ENCODE results near the gene ARHGAP20. TPM values are rescaled to one million over a fixed set of nuclear protein-coding genes. Genes with fewer than 3 reads are reported as not detected.

Gene ARHGAP20
- total RNA-seq, 1 experiment from 2014 or later, result 0.04 TPM

GRCh38 chr11:110564676-110565356 is 147.4 kb downstream of the ARHGAP20 start:
- Histone ChIP-seq H2AK5ac (ENCODE audit: insufficient read length, low read length) (no peak overlapping the region), H3K27ac (ENCODE audit: insufficient read length, low read depth, low read length) (no peak overlapping the region), H4K5ac (ENCODE audit: insufficient read length, low read depth, low read length) (no peak overlapping the region), H3K4me1 (ENCODE audit: insufficient read depth, low read length) (no peaks in the 10 kb centered on the region), H2BK5ac (ENCODE audit: insufficient read length, low read length) (no peak overlapping the region), H3T11ph (ENCODE audit: low read length) (no peak overlapping the region), H4K20me1 (ENCODE audit: control insufficient read depth, insufficient read depth, insufficient read length) (no peaks in the 10 kb centered on the region), H3K4me2 (ENCODE audit: insufficient read depth, insufficient read length, low read length) (peak overlapping the region; percentile 26), H3K9me3 (ENCODE audit: control insufficient read depth, low read depth, low read length) (no peaks in the 10 kb centered on the region), H2AFZ (ENCODE audit: low read length) (no peak overlapping the region), H2BK12ac (ENCODE audit: insufficient read length, low read depth, low read length) (no peak overlapping the region), H3K27me3 (ENCODE audit: insufficient read depth, low read length) (no peaks in the 10 kb centered on the region), H2BK20ac (ENCODE audit: low read depth, low read length, poor library complexity, severe bottlenecking) (no peak overlapping the region), H2BK120ac (ENCODE audit: low read depth, low read length, poor library complexity, severe bottlenecking) (no peak overlapping the region), H3K79me2 (ENCODE audit: insufficient read depth, low read length) (no peaks in the 10 kb centered on the region), H3K23ac (ENCODE audit: insufficient read length, low read depth, low read length) (no peak overlapping the region), H3K4ac (ENCODE audit: low read depth, low read length) (no peak overlapping the region), H3K9ac (ENCODE audit: extremely low read depth, insufficient read length, low read length) (no peak overlapping the region), H4K8ac (replicated peaks; ENCODE audit: insufficient read length, low read depth, low read length) (no peak overlapping the region), H3K18ac (ENCODE audit: insufficient read length, low read depth, low read length) (no peak overlapping the region), H3K14ac (ENCODE audit: insufficient read depth, low read length) (no peak overlapping the region), H3K79me1 (ENCODE audit: insufficient read depth, low read depth, low read length, poor library complexity, severe bottlenecking) (no peaks in the 10 kb centered on the region), H3K23me2 (ENCODE audit: insufficient read length, low read depth, low read length, poor library complexity, severe bottlenecking) (no peaks in the 10 kb centered on the region), H2BK15ac (ENCODE audit: low read depth, low read length) (no peak overlapping the region), H3K56ac (ENCODE audit: insufficient read length, low read depth, low read length) (no peak overlapping the region), H4K91ac (ENCODE audit: insufficient read length, low read depth, low read length) (no peak overlapping the region)
- peak overlapping the region in 2 of 3 experiments; percentile 73 to 95; a peak in 4 of 7 replicates for H3K27ac Mint-ChIP-seq
- no peaks in the 10 kb centered on the region; a peak in 1 of 5 replicates for H3K9me3 Mint-ChIP-seq
- DNase-seq, result peak; percentile 64
- no peaks in the 10 kb centered on the region for H3K36me3 Mint-ChIP-seq (ENCODE audit: insufficient read depth in 1 of 3, low read depth in 3 of 3)
- peak overlapping the region; percentile 0 to 2; a peak in 3 of 5 replicates for H3K4me3 Mint-ChIP-seq
- WGBS (ENCODE audit: extremely low coverage, insufficient read length, low lambda C conversion rate), result no CpG with 5 or more reads among the region's 8 CpGs
- peaks cover 45% of the 10 kb centered on the region for H3K27me3 Mint-ChIP-seq (ENCODE audit: low read depth)
- H3K4me1 Mint-ChIP-seq, result peaks cover 18 to 23% of the 10 kb centered on the region in 2 experiments
- TF ChIP-seq CTCF (conservative IDR thresholded peaks at IDR 0.05), result no peak

Data from H9 (cell line).